Tibial nerve (tissue), 4 donors: ENCODE measurements around the gene FBLN1. TPM values are rescaled to one million over a fixed set of nuclear protein-coding genes. Genes with fewer than 3 reads are reported as not detected.
A peak's percentile ranks its signal among the peaks of the same experiment; 100 is the strongest.

Experiments
- DNase-seq, 2 donors: peaks; one replicate each; pipeline ENCODE4 v3.0.0-alpha.2; 2019; ENCODE audit warnings: low spot score in 2 of 2
- H3K27ac ChIP-seq, 4 donors: fragments of 200-600 bp; sonication (generic) in 3 of 4; one replicate each; pipeline ENCODE4 v1.5.1; 2017 to 2019; ENCODE audit warnings: mild to moderate bottlenecking in 1 of 4
- H3K27me3 ChIP-seq, 2 donors: fragments of 200-600 bp; sonication (generic) in 1 of 2; one replicate each; pipeline versions ENCODE4 v1.5.1 to v1.6.0; 2017 to 2019
- H3K36me3 ChIP-seq, 3 donors: fragments of 200-600 bp; sonication (generic); one replicate each; pipeline ENCODE4 v1.5.1; 2018 to 2019
- H3K4me1 ChIP-seq, 4 donors: fragments of 200-600 bp; sonication (generic) in 3 of 4; one replicate each; pipeline ENCODE4 v1.5.1; 2017 to 2019
- H3K4me3 ChIP-seq, 4 donors: fragments of 200-600 bp; sonication (generic) in 3 of 4; one replicate each; pipeline ENCODE4 v1.5.1; 2017 to 2019; ENCODE audit warnings: mild to moderate bottlenecking in 1 of 4, moderate library complexity in 1 of 4
- H3K9me3 ChIP-seq, 4 donors: fragments of 200-600 bp; sonication (generic) in 3 of 4; one replicate each; pipeline ENCODE4 v1.5.1; 2017 to 2019
- EP300 ChIP-seq, 2 donors: sonication (generic); formaldehyde crosslinking; IDR thresholded peaks; one replicate each; pipeline ENCODE4 v1.6.1; 2017; ENCODE audit warnings: antibody characterized with exemption in 2 of 2, mild to moderate bottlenecking in 1 of 2
- POLR2A ChIP-seq, 2 donors: fragments of 450-650 bp; IDR thresholded peaks; one replicate each; pipeline ENCODE4 v1.6.1; 2017; ENCODE audit warnings: antibody characterized with exemption in 2 of 2, mild to moderate bottlenecking in 2 of 2, moderate library complexity in 2 of 2
- WGBS, 2 donors: methylation state at CpG; one replicate each; pipeline ENCODE4 v1.1.5; 2018; 5-methylcytosine and 5-hydroxymethylcytosine counted together
- total RNA-seq, 4 donors: library from RNA; depleted of rRNA; stranded (reverse); fragments of >200 nt; gene quantifications; one replicate each; pipeline ENCODE4 v1.1.0, GENCODE V29; 2016
- TF ChIP-seq, protein P1 (sequence below), 5 experiments: fragments of 200-600 bp in 3 of 5; fragments of 450-650 bp in 2 of 5; sonication (generic) in 3 of 5; IDR thresholded peaks; one replicate each; pipeline ENCODE4 v1.5.1; 2016 to 2019; ENCODE audit warnings: antibody characterized with exemption in 5 of 5, mild to moderate bottlenecking in 3 of 5, moderate library complexity in 2 of 5

Gene FBLN1
- total RNA-seq, 4 donors from 2014 or later: 172 to 1,145 (median 351) TPM

DNA sequence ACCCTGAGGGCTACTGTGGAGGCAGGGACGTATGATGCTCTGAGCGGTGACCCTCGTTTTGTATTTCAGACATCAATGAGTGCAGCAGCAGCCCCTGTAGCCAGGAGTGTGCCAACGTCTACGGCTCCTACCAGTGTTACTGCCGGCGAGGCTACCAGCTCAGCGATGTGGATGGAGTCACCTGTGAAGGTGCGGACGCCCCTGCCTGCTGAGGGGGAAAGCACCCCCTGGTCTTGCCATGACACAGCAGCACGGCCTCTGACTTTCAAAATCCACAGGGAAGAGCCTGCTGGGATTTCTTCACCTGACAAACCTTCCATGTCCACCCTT, 44.3 kb downstream of the FBLN1 start:
- TF ChIP-seq EP300 (IDR thresholded peaks at IDR 0.05): no peak
- TF ChIP-seq, protein P1, sequence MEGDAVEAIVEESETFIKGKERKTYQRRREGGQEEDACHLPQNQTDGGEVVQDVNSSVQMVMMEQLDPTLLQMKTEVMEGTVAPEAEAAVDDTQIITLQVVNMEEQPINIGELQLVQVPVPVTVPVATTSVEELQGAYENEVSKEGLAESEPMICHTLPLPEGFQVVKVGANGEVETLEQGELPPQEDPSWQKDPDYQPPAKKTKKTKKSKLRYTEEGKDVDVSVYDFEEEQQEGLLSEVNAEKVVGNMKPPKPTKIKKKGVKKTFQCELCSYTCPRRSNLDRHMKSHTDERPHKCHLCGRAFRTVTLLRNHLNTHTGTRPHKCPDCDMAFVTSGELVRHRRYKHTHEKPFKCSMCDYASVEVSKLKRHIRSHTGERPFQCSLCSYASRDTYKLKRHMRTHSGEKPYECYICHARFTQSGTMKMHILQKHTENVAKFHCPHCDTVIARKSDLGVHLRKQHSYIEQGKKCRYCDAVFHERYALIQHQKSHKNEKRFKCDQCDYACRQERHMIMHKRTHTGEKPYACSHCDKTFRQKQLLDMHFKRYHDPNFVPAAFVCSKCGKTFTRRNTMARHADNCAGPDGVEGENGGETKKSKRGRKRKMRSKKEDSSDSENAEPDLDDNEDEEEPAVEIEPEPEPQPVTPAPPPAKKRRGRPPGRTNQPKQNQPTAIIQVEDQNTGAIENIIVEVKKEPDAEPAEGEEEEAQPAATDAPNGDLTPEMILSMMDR (IDR thresholded peaks at IDR 0.05): no peak
- no peak for TF ChIP-seq POLR2A (IDR thresholded peaks at IDR 0.05)
- no peak for DNase-seq
- Histone ChIP-seq H3K27me3 (no peaks in the 10 kb centered on the region), H3K36me3 (peaks cover 0 to 26% (median 0%) of the 10 kb centered on the region in 3 donors), H3K4me1 (peaks cover 0 to 38% (median 10%) of the 10 kb centered on the region in 4 donors), H3K4me3 (no peak overlapping the region), H3K27ac (no peak overlapping the region), H3K9me3 (no peaks in the 10 kb centered on the region)
- WGBS, 2 donors: 86 to 92% methylated on average over 10 to 11 of the region's 11 CpGs

DNA sequence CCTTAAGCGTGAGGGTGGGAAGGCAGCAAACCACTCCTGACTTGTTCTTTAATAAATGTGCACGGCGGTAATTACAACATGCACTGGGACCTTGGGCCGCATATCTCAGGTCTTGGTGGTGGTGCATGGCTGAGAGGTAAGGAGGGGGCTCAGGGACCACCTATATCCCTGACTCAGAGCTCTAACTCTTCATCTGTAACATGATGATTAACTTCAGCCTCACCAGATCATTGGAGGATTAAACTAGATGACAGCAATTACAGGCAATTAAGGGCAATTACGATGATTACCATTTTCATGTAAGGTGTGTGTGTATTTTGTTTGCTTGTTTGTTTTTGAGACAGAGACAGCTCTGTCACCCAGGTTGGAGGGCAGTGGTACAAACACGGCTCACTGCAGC, 45.0 kb downstream of the FBLN1 start:
- Histone ChIP-seq H3K36me3 (peaks cover 0 to 18% (median 0%) of the 10 kb centered on the region in 3 donors), H3K27ac (no peak overlapping the region), H3K4me3 (no peak overlapping the region), H3K9me3 (no peaks in the 10 kb centered on the region), H3K4me1 (peaks cover 0 to 46% (median 17%) of the 10 kb centered on the region in 4 donors), H3K27me3 (no peaks in the 10 kb centered on the region)
- DNase-seq: no peak
- WGBS, 2 donors: 81 to 95% methylated on average over 6 of the region's 6 CpGs
- no peak for TF ChIP-seq POLR2A (IDR thresholded peaks at IDR 0.05)
- TF ChIP-seq EP300 (IDR thresholded peaks at IDR 0.05): no peak
- TF ChIP-seq, protein P1 (IDR thresholded peaks at IDR 0.05): no peak

- no peak for DNase-seq
- TF ChIP-seq POLR2A (IDR thresholded peaks at IDR 0.05) (no peak), EP300 (IDR thresholded peaks at IDR 0.05) (no peak)
- TF ChIP-seq, protein P1 (IDR thresholded peaks at IDR 0.05): no peak
- Histone ChIP-seq H3K27me3 (no peaks in the 10 kb centered on the region), H3K27ac (peak overlapping the region in 1 of 4 donors; percentile 17), H3K4me1 (peaks cover 0 to 52% (median 22%) of the 10 kb centered on the region in 4 donors), H3K4me3 (no peak overlapping the region), H3K9me3 (no peaks in the 10 kb centered on the region), H3K36me3 (peaks cover 0 to 12% (median 0%) of the 10 kb centered on the region in 3 donors)
- 84 to 90% methylated on average over 17 to 18 of the region's 18 CpGs for WGBS, 2 donors
These were observed 45.7 kb downstream of the FBLN1 start for GRCh38 chr22:45548247-45548840.

DNA sequence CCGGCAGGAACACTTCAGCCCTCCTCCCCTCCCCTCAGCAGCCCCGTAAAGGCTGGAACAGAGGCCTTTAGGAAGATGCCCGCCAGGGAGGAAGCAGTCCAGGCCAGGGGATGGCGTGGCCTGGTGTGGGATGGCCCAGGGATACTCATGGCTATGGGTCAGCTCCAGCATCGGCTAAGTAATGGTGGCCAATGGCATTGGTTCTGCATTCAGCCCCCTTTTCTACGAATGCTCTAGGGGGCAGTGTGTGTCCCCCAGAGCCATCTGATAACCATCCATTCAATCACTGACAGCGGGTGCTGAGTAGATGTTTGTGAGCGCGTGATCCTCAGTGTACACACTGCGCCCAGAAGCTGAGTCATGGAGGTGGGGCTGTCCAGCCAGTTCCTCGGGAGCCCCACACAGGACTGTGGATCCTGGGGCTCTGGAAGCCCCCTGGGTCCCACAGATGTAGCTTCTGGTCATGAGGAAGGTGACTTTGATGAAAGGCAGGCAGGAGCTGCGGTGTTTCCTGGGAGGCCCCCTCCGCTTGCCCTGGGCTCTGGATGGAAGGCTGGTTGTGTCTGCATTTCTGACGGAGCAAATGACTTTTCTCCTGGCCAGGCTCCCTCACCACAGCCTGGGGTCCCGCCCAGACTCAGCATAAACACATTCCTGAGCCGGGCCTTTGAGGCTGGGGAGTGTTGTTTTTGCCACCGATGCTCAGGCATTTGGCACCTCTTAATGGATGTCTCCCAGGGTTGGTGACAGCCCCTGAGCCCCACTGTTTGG, 46.5 kb downstream of the FBLN1 start:
- H3K27me3 ChIP-seq: no peaks in the 10 kb centered on the region
- H3K36me3 ChIP-seq: peaks cover 0 to 9% (median 0%) of the 10 kb centered on the region in 3 donors
- H3K4me1 ChIP-seq: peaks cover 0 to 60% (median 23%) of the 10 kb centered on the region in 4 donors
- H3K9me3 ChIP-seq: no peaks in the 10 kb centered on the region
- peak overlapping the region; percentile 30 to 78 (median 70) for H3K27ac ChIP-seq
- no peak overlapping the region for H3K4me3 ChIP-seq
- peak in 1 of 2 donors; percentile 40 for DNase-seq
- TF ChIP-seq POLR2A (IDR thresholded peaks at IDR 0.05): no peak
- TF ChIP-seq, protein P1 (IDR thresholded peaks at IDR 0.05): no peak
- peak in 1 of 2 donors; percentile 47 for TF ChIP-seq EP300 (IDR thresholded peaks at IDR 0.05)
- WGBS, 2 donors: 62 to 75% methylated on average over 10 to 16 of the region's 17 CpGs
